Measurements from ENCODE around the gene SLC37A1.

SLC37A1 gene

DNA sequence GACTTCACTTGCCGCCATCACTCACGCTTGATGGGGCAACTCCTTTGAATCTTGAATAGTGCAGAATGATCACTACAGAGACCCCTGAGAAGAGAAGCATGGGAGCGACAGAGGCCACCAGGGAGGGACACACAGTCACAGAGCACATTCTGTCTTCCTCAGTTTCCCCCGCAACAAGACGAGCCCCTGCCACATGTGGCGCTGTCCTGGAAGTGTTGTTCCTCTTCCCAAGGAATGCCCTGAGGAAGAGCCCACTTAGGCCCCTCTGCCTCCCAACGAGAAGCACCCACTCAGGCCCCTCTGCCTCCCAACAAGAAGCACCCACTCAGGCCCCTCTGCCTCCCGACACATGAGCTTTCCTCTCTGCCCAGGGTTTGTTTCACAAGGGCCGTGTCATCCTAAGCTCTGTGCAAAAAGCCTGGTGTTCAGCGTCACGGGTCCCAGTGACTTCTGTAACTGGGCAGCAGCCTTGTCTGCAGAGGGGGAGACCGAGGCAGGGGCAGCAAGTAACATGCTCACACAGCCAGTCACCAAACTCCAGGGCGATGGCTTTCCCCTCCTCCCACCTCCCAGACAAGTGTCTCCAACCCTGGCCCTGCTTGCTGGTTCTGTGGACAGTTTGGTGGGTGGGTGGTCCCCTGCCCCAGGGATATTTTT, 19.8 kb downstream of the SLC37A1 start:
- Histone ChIP-seq H3K9me3 (ENCODE audit: low read length) (no peaks in the 10 kb centered on the region), H3K36me3 (ENCODE audit: insufficient read depth, low read length) (peaks cover 4% of the 10 kb centered on the region), H3K27me3 (ENCODE audit: control insufficient read depth in 1 of 2, insufficient read depth in 2 of 2, low read length in 2 of 2) (no peaks in the 10 kb centered on the region), H3K27ac (ENCODE audit: low read depth, low read length) (no peak overlapping the region), H3K9ac (ENCODE audit: low read length) (no peak overlapping the region), H3K4me3 (ENCODE audit: low read depth in 1 of 2, low read length in 2 of 2) (no peak overlapping the region), H3K4me1 (ENCODE audit: insufficient read depth, low read length) (peaks cover 10% of the 10 kb centered on the region)

DNA sequence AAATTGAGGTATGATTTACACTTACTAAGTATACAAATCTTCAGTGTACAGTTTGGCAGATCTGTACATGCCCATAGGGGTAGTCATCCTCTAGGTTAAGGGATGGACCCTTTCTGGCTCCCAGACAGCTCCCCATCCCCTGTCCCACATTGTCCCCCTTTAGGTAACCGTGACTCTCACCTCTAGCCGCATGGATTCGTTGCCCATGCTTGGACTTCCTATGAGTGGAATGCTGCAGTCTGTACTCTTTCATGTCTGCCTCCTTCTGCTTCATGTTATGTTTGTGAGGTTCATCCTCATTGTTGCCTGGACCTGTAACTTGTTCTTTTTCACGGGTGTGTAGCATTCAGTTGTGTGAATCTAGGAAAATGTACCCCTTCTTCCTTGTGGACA, 20.3 kb downstream of the SLC37A1 start:
- Histone ChIP-seq H3K4me3 (ENCODE audit: low read depth in 1 of 2, low read length in 2 of 2) (no peak overlapping the region), H3K36me3 (ENCODE audit: insufficient read depth, low read length) (peaks cover 4% of the 10 kb centered on the region), H3K9me3 (ENCODE audit: low read length) (no peaks in the 10 kb centered on the region), H3K9ac (ENCODE audit: low read length) (no peak overlapping the region), H3K27me3 (ENCODE audit: control insufficient read depth in 1 of 2, insufficient read depth in 2 of 2, low read length in 2 of 2) (no peaks in the 10 kb centered on the region), H3K4me1 (ENCODE audit: insufficient read depth, low read length) (peaks cover 10% of the 10 kb centered on the region), H3K27ac (ENCODE audit: low read depth, low read length) (no peak overlapping the region)

GRCh38 chr21:42534421-42535378, 21.0 kb downstream of the SLC37A1 start:
- Histone ChIP-seq H3K36me3 (ENCODE audit: insufficient read depth, low read length) (peaks cover 4% of the 10 kb centered on the region), H3K9ac (ENCODE audit: low read length) (no peak overlapping the region), H3K4me3 (ENCODE audit: low read depth in 1 of 2, low read length in 2 of 2) (no peak overlapping the region), H3K4me1 (ENCODE audit: insufficient read depth, low read length) (peaks cover 10% of the 10 kb centered on the region), H3K9me3 (ENCODE audit: low read length) (no peaks in the 10 kb centered on the region), H3K27me3 (ENCODE audit: control insufficient read depth in 1 of 2, insufficient read depth in 2 of 2, low read length in 2 of 2) (no peaks in the 10 kb centered on the region), H3K27ac (ENCODE audit: low read depth, low read length) (no peak overlapping the region)

DNA sequence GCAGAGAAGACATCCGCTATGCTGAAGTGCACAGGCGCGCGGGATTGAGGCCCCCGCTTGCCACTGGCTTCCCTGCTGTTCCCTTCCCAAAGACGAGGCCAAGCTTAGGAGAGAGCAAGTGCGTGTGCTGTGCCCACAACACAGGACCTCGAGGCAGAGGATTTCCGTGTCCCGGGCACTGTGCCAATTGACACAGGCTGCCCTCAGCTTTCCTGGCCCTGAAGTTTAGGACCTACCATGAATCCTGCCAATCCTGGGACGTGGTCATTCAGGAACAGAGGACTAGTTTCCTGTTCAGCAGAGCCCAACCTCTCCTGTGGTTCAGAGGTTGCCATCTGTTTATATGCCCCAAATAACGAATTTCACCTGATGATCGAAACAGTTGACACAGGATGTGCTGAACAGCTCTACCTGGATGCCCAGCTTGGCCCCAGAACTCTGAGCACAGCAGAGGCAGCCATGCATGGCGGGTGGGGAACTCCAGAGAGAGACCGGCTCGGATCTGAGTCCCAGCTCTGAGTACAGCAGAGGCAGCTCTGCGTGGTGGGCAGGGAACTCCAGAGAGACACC, 22.0 kb downstream of the SLC37A1 start:
- no peak overlapping the region for H3K9ac ChIP-seq (ENCODE audit: low read length)
- peaks cover 4% of the 10 kb centered on the region for H3K36me3 ChIP-seq (ENCODE audit: insufficient read depth, low read length)
- H3K4me1 ChIP-seq (ENCODE audit: insufficient read depth, low read length) = peaks cover 10% of the 10 kb centered on the region

GRCh38 chr21:42536601-42537000, 22.9 kb downstream of the SLC37A1 start:
- Histone ChIP-seq H3K27ac (ENCODE audit: low read depth, low read length) (no peak overlapping the region), H3K4me1 (ENCODE audit: insufficient read depth, low read length) (peaks cover 10% of the 10 kb centered on the region), H3K27me3 (ENCODE audit: control insufficient read depth in 1 of 2, insufficient read depth in 2 of 2, low read length in 2 of 2) (no peaks in the 10 kb centered on the region), H3K36me3 (ENCODE audit: insufficient read depth, low read length) (peaks cover 4% of the 10 kb centered on the region), H3K9ac (ENCODE audit: low read length) (no peak overlapping the region), H3K4me3 (ENCODE audit: low read depth in 1 of 2, low read length in 2 of 2) (no peak overlapping the region), H3K9me3 (ENCODE audit: low read length) (no peaks in the 10 kb centered on the region)

More for the DNA sequence above, 22.0 kb downstream of the SLC37A1 start:
- H3K27ac ChIP-seq (ENCODE audit: low read depth, low read length) = no peak overlapping the region
- H3K9me3 ChIP-seq (ENCODE audit: low read length) = no peaks in the 10 kb centered on the region
- H3K27me3 ChIP-seq (ENCODE audit: control insufficient read depth in 1 of 2, insufficient read depth in 2 of 2, low read length in 2 of 2) = no peaks in the 10 kb centered on the region
- H3K4me3 ChIP-seq (ENCODE audit: low read depth in 1 of 2, low read length in 2 of 2) = no peak overlapping the region

- H3K27ac ChIP-seq (ENCODE audit: low read depth, low read length) = no peak overlapping the region
- H3K27me3 ChIP-seq (ENCODE audit: control insufficient read depth in 1 of 2, insufficient read depth in 2 of 2, low read length in 2 of 2) = no peaks in the 10 kb centered on the region
- no peak overlapping the region for H3K4me3 ChIP-seq (ENCODE audit: low read depth in 1 of 2, low read length in 2 of 2)
- H3K36me3 ChIP-seq (ENCODE audit: insufficient read depth, low read length) = peaks cover 4% of the 10 kb centered on the region
- no peaks in the 10 kb centered on the region for H3K9me3 ChIP-seq (ENCODE audit: low read length)
- H3K9ac ChIP-seq (ENCODE audit: low read length) = no peak overlapping the region
- peaks cover 10% of the 10 kb centered on the region for H3K4me1 ChIP-seq (ENCODE audit: insufficient read depth, low read length)
Measured at GRCh38 chr21:42537106-42537742, 23.6 kb downstream of the SLC37A1 start.

DNA sequence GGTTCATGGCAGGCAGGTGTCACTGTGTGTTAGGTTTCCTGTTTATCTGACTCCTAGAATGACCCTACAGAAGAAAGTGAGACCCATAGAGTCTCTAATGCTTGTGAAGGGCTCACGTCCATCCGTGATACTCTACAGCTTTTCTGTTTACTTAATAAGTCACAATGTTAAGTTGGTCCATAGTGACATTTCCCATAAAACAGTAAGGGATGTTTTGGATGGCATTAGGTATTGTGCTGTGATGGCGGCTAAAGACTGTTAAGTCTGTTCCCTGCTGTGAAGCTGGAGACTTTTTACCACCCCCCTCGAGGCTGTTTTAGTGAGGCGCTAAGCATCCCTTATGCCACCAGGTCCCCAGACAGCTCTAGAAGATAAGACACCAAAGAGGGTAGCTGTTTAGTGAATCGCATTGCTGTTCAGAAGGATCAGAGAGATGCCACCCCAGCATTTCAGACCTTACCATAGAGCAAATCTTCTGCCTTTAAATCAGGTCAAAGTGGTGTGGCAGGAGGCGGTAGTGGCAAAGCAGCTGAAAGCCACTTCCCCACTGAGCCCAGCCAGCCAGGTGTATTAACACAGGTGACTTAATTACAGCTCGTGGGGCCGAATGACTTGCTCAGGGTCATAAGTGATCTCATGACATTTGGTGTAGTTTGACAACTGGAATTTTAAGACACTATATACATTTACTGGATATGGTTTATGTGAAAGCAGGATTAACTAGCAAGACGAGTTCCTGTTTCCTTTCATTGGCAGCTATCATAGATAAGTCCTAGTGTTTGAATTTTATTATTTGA, 25.0 kb downstream of the SLC37A1 start:
- Histone ChIP-seq H3K4me1 (ENCODE audit: insufficient read depth, low read length) (no peaks in the 10 kb centered on the region), H3K27me3 (ENCODE audit: control insufficient read depth in 1 of 2, insufficient read depth in 2 of 2, low read length in 2 of 2) (no peaks in the 10 kb centered on the region), H3K36me3 (ENCODE audit: insufficient read depth, low read length) (peaks cover 4% of the 10 kb centered on the region), H3K27ac (ENCODE audit: low read depth, low read length) (no peak overlapping the region), H3K9me3 (ENCODE audit: low read length) (no peaks in the 10 kb centered on the region), H3K4me3 (ENCODE audit: low read depth in 1 of 2, low read length in 2 of 2) (no peak overlapping the region), H3K9ac (ENCODE audit: low read length) (no peak overlapping the region)

DNA sequence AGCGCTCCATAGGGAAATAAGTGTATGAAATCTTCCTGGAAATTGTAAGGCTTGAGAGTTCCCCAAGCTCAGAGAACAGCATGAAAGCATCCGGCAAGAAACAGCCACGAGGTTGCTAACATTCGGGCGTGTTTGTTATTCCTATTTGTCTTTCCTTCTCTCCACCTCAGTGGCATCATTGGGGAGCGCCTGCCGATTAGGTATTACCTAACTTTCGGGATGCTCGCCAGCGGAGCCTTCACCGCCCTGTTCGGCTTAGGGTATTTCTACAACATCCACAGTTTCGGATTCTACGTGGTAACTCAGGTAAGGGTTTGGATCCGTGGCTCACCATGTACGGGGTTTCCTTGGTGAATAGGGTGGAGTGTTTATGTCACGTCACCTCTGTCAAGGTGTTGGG, 25.7 kb downstream of the SLC37A1 start:
- no peaks in the 10 kb centered on the region for H3K4me1 ChIP-seq (ENCODE audit: insufficient read depth, low read length)
- no peak overlapping the region for H3K27ac ChIP-seq (ENCODE audit: low read depth, low read length)
- H3K9me3 ChIP-seq (ENCODE audit: low read length) = no peaks in the 10 kb centered on the region
- H3K27me3 ChIP-seq (ENCODE audit: control insufficient read depth in 1 of 2, insufficient read depth in 2 of 2, low read length in 2 of 2) = no peaks in the 10 kb centered on the region
- H3K4me3 ChIP-seq (ENCODE audit: low read depth in 1 of 2, low read length in 2 of 2) = no peak overlapping the region
- no peak overlapping the region for H3K9ac ChIP-seq (ENCODE audit: low read length)
- peaks cover 4% of the 10 kb centered on the region for H3K36me3 ChIP-seq (ENCODE audit: insufficient read depth, low read length)

GRCh38 chr21:42539931-42540343, 26.3 kb downstream of the SLC37A1 start:
- H3K36me3 ChIP-seq (ENCODE audit: insufficient read depth, low read length) = peaks cover 4% of the 10 kb centered on the region
- H3K9me3 ChIP-seq (ENCODE audit: low read length) = no peaks in the 10 kb centered on the region
- no peak overlapping the region for H3K4me3 ChIP-seq (ENCODE audit: low read depth in 1 of 2, low read length in 2 of 2)
- H3K27ac ChIP-seq (ENCODE audit: low read depth, low read length) = no peak overlapping the region
- H3K27me3 ChIP-seq (ENCODE audit: control insufficient read depth in 1 of 2, insufficient read depth in 2 of 2, low read length in 2 of 2) = no peaks in the 10 kb centered on the region
- H3K4me1 ChIP-seq (ENCODE audit: insufficient read depth, low read length) = no peaks in the 10 kb centered on the region
- no peak overlapping the region for H3K9ac ChIP-seq (ENCODE audit: low read length)

- Histone ChIP-seq H3K27ac (ENCODE audit: low read depth, low read length) (no peak overlapping the region), H3K4me3 (ENCODE audit: low read depth in 1 of 2, low read length in 2 of 2) (no peak overlapping the region), H3K36me3 (ENCODE audit: insufficient read depth, low read length) (peaks cover 4% of the 10 kb centered on the region), H3K9ac (ENCODE audit: low read length) (no peak overlapping the region), H3K9me3 (ENCODE audit: low read length) (no peaks in the 10 kb centered on the region), H3K4me1 (ENCODE audit: insufficient read depth, low read length) (no peaks in the 10 kb centered on the region), H3K27me3 (ENCODE audit: control insufficient read depth in 1 of 2, insufficient read depth in 2 of 2, low read length in 2 of 2) (no peaks in the 10 kb centered on the region)
Measured at GRCh38 chr21:42540396-42540795, 26.7 kb downstream of the SLC37A1 start.

Data from muscle layer of colon (tissue), 2 donors.